GM21515 (cell line): Measurements from ENCODE around the gene MTA3.
A peak's percentile ranks its signal among the peaks of the same experiment; 100 is the strongest.
"Not testable (repeated sequence)": the region's sequence is repeated elsewhere in the genome, so short reads cannot be mapped to it uniquely, and the experiment has no call there.

Experiments
- ATAC-seq: cut with Tn5 transposase; IDR thresholded peaks from one replicate; pipeline ENCODE4 v1.9.1; 2021; ENCODE audit not compliant: unreplicated experiment

The MTA3 gene

GRCh38 chr2:42567364-42567763 is 1.1 kb upstream of the MTA3 start:
- ATAC-seq: peak; percentile 2

GRCh38 chr2:42567806-42568400 is 529 bp upstream of the MTA3 start:
- ATAC-seq: peak; percentile 55

GRCh38 chr2:42569116-42569711 is 782 bp downstream of the MTA3 start:
- no peak for ATAC-seq

GRCh38 chr2:42569883-42570282 is 1.5 kb downstream of the MTA3 start:
- no peak for ATAC-seq

- no peak for ATAC-seq
Observed at GRCh38 chr2:42572297-42573081, 4.1 kb downstream of the MTA3 start.

GRCh38 chr2:42573256-42573655 is 4.8 kb downstream of the MTA3 start:
- ATAC-seq: no peak

- no peak for ATAC-seq
Observed at GRCh38 chr2:42575458-42576064, 7.1 kb downstream of the MTA3 start.

- no peak for ATAC-seq
Observed at GRCh38 chr2:42578621-42579020, 10.2 kb downstream of the MTA3 start.

GRCh38 chr2:42581257-42581656 is 12.8 kb downstream of the MTA3 start:
- no peak for ATAC-seq

- not testable (repeated sequence) for ATAC-seq
Observed at GRCh38 chr2:42584628-42585027, 16.2 kb downstream of the MTA3 start.

GRCh38 chr2:42585779-42586178 is 17.3 kb downstream of the MTA3 start:
- ATAC-seq: no peak

- no peak for ATAC-seq
Observed at GRCh38 chr2:42587526-42588117, 19.2 kb downstream of the MTA3 start.

GRCh38 chr2:42588121-42588520 is 19.7 kb downstream of the MTA3 start:
- ATAC-seq: no peak

- no peak for ATAC-seq
Observed at GRCh38 chr2:42590176-42590575, 21.7 kb downstream of the MTA3 start.

- no peak for ATAC-seq
Observed at GRCh38 chr2:42593282-42593681, 24.9 kb downstream of the MTA3 start.

- no peak for ATAC-seq
Observed at GRCh38 chr2:42598656-42599055, 30.2 kb downstream of the MTA3 start.

GRCh38 chr2:42601076-42601475 is 32.6 kb downstream of the MTA3 start:
- ATAC-seq: no peak

GRCh38 chr2:42602218-42602875 is 33.9 kb downstream of the MTA3 start:
- ATAC-seq: no peak

GRCh38 chr2:42602876-42603219 is 34.4 kb downstream of the MTA3 start:
- ATAC-seq: no peak

- not testable (repeated sequence) for ATAC-seq
Observed at GRCh38 chr2:42604341-42604867, 36.0 kb downstream of the MTA3 start.

GRCh38 chr2:42606166-42606565 is 37.7 kb downstream of the MTA3 start:
- not testable (repeated sequence) for ATAC-seq
